ENCODE results near the gene SERTAD2.

Gene SERTAD2

DNA sequence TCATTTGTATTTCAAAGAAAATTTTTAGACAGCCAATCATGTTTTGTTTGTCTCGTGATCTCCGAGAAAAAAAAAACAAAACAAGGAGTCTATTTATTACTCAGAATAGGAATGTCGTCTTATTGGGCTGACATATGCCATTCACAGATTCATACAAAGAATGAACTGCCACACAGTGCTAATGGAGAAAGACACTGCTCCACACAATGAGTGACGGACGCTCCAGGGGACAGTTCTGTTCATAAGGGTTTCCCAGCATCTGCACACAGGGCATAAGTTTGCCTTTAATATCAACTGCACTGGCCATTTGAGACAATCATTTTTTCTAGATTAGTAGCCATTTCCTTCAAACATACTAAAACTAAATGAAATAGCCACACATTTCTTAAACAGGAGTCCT lies 3.4 kb downstream of the SERTAD2 start:
- no peak for DNase-seq (ENCODE audit: low read depth, low spot score)
- TF ChIP-seq, protein P1, sequence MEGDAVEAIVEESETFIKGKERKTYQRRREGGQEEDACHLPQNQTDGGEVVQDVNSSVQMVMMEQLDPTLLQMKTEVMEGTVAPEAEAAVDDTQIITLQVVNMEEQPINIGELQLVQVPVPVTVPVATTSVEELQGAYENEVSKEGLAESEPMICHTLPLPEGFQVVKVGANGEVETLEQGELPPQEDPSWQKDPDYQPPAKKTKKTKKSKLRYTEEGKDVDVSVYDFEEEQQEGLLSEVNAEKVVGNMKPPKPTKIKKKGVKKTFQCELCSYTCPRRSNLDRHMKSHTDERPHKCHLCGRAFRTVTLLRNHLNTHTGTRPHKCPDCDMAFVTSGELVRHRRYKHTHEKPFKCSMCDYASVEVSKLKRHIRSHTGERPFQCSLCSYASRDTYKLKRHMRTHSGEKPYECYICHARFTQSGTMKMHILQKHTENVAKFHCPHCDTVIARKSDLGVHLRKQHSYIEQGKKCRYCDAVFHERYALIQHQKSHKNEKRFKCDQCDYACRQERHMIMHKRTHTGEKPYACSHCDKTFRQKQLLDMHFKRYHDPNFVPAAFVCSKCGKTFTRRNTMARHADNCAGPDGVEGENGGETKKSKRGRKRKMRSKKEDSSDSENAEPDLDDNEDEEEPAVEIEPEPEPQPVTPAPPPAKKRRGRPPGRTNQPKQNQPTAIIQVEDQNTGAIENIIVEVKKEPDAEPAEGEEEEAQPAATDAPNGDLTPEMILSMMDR (IDR thresholded peaks at IDR 0.05; ENCODE audit: insufficient read depth, low read length, missing control alignments): no peak
- POLR2A ChIA-PET: interaction anchor here (0.7 to 1.6 kb wide), 3 partner anchors 101 to 216 kb away, joined by 3 to 4 read pairs (median 3); no protein-coding TSS in a partner anchor
- CTCF ChIA-PET: interaction anchor here (0.7 to 14.2 kb wide), 14 partner anchors 7 to 223 kb away, joined by 3 to 128 read pairs (median 6); no protein-coding TSS in a partner anchor
- H3K4me3 ChIP-seq (ENCODE audit: low read depth, low read length): no peak overlapping the region

DNA sequence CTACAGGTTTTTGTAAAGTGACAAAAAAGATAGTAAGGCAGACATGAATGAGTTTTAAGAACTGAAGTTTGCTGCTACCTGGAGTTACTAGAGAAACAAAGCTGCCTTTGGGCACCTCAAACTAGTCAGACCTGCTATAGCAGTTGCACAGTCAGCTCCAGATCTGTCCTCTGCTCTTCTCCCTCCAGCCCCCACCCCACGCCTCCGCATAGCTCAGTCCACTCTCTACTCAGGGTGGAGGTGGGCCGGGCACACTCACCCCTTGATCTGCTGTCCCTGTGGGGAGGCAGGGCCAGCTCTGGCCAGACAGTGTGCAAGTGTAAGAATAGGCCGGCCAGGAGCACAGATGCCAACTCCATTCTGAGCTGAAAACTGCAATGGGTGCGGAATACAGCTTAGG lies 4.1 kb downstream of the SERTAD2 start:
- no peak for DNase-seq (ENCODE audit: low read depth, low spot score)
- CTCF ChIA-PET: interaction anchor here (0.7 to 14.2 kb wide), 11 partner anchors 13 to 238 kb away, joined by 3 to 128 read pairs (median 7); no protein-coding TSS in a partner anchor
- POLR2A ChIA-PET: interaction anchor here (1.1 to 1.6 kb wide), 2 partner anchors 101 to 118 kb away, joined by 3 to 4 read pairs; no protein-coding TSS in a partner anchor
- TF ChIP-seq, protein P1 (IDR thresholded peaks at IDR 0.05; ENCODE audit: insufficient read depth, low read length, missing control alignments): no peak
- H3K4me3 ChIP-seq (ENCODE audit: low read depth, low read length): no peak overlapping the region

DNA sequence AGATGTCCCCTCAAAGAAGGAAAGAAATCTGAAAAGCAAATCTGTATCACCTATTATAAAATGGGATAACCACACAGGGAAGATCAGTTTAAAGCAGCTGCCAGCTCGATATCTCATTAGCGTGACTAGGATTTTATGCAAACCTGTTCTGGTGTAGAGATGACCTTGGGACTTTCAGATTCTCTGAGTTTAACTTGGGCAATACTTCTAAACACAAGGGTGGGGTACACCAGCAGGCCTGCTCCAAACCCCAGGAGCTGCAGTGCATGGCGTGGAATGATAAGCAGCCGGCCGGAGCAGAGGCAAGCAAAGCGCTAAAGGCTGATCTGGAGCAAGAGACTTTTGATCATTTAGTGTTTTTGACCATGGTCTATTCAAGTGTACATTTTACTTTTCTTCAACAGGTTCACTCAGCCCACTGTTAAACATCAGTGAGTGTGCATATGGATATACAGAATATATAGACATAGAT lies 4.7 kb downstream of the SERTAD2 start:
- DNase-seq (ENCODE audit: low read depth, low spot score): no peak
- CTCF ChIA-PET: interaction anchor here (0.7 to 14.2 kb wide), 12 partner anchors 12 to 239 kb away, joined by 3 to 128 read pairs (median 6); no protein-coding TSS in a partner anchor
- POLR2A ChIA-PET: interaction anchor here (1.1 to 1.6 kb wide), 2 partner anchors 102 to 119 kb away, joined by 3 to 4 read pairs; no protein-coding TSS in a partner anchor
- TF ChIP-seq, protein P1 (IDR thresholded peaks at IDR 0.05; ENCODE audit: insufficient read depth, low read length, missing control alignments): no peak
- H3K4me3 ChIP-seq (ENCODE audit: low read depth, low read length): no peak overlapping the region

DNA sequence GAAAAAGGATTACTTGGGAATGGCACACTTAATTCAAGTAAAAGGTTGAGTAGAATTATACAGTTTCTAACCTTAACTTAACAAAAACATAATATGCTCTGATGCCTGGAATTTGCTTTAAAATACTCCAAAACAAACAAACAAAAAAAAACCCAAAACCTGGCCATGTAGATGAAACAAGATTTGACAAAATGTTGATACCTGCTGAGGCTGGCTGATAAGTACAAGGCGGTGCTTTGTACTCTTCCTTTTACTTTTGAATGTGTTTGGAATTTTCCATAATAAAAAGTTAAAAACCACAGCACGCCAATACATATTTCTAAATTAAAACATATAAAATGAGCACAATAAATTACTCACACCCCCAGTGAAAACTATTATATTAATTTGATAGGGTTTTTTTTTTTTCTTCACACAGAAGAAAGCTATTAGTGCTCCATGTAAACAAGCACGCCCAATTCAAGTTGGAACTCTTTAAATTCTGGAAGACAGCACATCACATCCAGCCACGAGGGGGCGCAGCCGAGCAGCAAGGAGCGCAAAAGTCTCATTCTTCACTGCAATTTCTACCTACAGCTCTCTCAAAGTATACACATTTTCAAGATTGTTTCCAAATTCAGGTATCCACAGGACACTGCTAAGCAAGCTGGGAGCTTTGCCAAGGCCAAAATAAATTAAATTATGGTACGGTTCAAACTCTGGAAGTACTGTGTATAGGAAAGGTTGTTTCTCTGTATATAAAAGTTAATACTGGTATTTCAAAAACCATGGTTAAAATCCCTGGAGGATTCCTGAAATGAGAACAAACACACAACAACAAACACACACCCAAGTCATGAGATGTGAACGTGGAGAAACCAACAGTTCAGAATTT lies 7.5 kb downstream of the SERTAD2 start:
- CTCF ChIA-PET: interaction anchor here (0.5 to 14.2 kb wide), 69 partner anchors 8 to 372 kb away, joined by 3 to 128 read pairs (median 5); partner anchors contain the start of genes AFTPH and SERTAD2
- DNase-seq (ENCODE audit: low read depth, low spot score): no peak
- POLR2A ChIA-PET: interaction anchor here (0.9 to 2.8 kb wide), 5 partner anchors 8 to 221 kb away, joined by 3 to 29 read pairs (median 3); partner anchors contain the start of gene SERTAD2
- no peak overlapping the region for H3K4me3 ChIP-seq (ENCODE audit: low read depth, low read length)
- TF ChIP-seq, protein P1 (IDR thresholded peaks at IDR 0.05; ENCODE audit: insufficient read depth, low read length, missing control alignments): peak; percentile 87

DNA sequence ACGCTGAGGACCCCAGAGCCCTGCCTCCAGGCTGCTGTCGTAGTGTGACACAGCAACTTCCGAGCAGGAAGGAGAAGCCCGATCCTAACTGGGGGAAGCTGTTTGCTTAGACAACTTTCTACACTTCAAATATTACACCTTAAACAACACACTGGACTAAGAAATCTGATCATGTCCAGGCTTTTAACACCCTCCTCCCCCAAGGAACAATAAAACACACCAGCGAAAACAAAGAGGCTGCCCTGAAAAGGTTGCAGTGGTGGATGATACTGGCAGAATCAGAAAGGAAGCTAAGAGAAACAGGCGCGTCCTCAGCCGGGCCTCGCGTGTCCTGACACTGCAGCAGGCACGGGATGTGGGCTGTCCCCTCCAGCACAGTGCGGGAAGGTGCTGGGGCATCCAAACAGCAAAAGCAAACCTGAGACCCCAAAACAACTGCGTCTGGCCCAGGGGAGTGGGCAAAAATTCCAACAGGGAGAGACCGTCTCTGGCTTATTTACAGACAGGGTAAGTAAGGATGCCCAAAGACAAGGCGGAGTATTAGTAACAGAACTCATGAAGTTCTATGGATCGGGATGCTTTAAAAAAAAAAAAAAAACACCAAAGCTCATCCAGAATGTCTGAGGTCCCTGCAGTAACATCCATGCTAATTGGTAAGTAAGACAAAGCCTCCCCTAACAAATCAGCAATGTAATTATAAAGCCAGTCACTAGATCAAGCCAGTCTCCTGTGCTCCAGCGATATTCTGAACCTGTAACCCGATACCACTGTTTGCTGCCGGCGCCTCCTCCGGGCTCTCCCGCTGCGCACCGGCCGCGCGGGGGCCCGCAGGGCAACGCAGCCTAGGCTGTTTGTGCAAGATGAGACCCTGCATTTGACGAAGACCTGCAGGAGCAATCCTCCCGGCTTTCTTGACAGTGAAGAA lies 9.0 kb downstream of the SERTAD2 start:
- peak overlapping the region; percentile 57 for H3K4me3 ChIP-seq (ENCODE audit: low read depth, low read length)
- DNase-seq (ENCODE audit: low read depth, low spot score): no peak
- CTCF ChIA-PET: interaction anchor here (0.6 to 14.2 kb wide), 30 partner anchors 8 to 315 kb away, joined by 3 to 128 read pairs (median 6); partner anchors contain the start of gene SERTAD2
- TF ChIP-seq, protein P1 (IDR thresholded peaks at IDR 0.05; ENCODE audit: insufficient read depth, low read length, missing control alignments): peak; percentile 13
- POLR2A ChIA-PET: interaction anchor here (0.6 to 2.8 kb wide), 7 partner anchors 9 to 344 kb away, joined by 3 to 29 read pairs (median 4); partner anchors contain the start of gene SERTAD2
